GM23338 (cell line): ENCODE results near the gene TCF7L2. TPM values are rescaled to one million over a fixed set of nuclear protein-coding genes. Genes with fewer than 3 reads are reported as not detected.

Experiments
- ATAC-seq: fragments of 200-7000 bp; cut with Tn5 transposase; 3 replicates; pipeline ENCODE4 v1.9.1; 2020
- DNase-seq: peaks from one replicate; pipeline ENCODE4 v3.0.0-alpha.2; 2015; ENCODE audit warnings: low spot score
- H2AFZ ChIP-seq: fragments of 200-600 bp; sonication (generic); 2 replicates; pipeline ENCODE4 v1.8.0; 2016; ENCODE audit warnings: antibody characterized with exemption, mild to moderate bottlenecking, moderate library complexity
- H3F3A ChIP-seq: fragments of 200-600 bp; sonication (generic); replicated peaks from 2 replicates; pipeline ENCODE4 v1.8.0; 2017; ENCODE audit warnings: antibody characterized with exemption, mixed run types, low read depth
- H3K27ac ChIP-seq: fragments of 200-600 bp; sonication (generic); 2 replicates; pipeline ENCODE4 v1.6.1; 2016; ENCODE audit warnings: low read depth
- H3K27me3 ChIP-seq: fragments of 200-600 bp; sonication (generic); 2 replicates; pipeline ENCODE4 v1.8.0; 2016; ENCODE audit warnings: mild to moderate bottlenecking, mixed run types, moderate library complexity; ENCODE audit not compliant: insufficient read depth
- H3K36me3 ChIP-seq: fragments of 200-600 bp; sonication (generic); 2 replicates; pipeline ENCODE4 v1.8.0; 2016; ENCODE audit warnings: mild to moderate bottlenecking; ENCODE audit not compliant: insufficient read depth
- H3K4me1 ChIP-seq: fragments of 200-600 bp; sonication (generic); 2 replicates; pipeline ENCODE4 v1.8.0; 2016; ENCODE audit warnings: mild to moderate bottlenecking, moderate library complexity; ENCODE audit not compliant: insufficient read depth
- H3K4me2 ChIP-seq: fragments of 200-600 bp; sonication (generic); 2 replicates; pipeline ENCODE4 v1.7.1; 2017; ENCODE audit warnings: mixed run types
- H3K4me3 ChIP-seq: fragments of 200-600 bp; sonication (generic); 2 replicates; pipeline ENCODE4 v1.6.1; 2016; ENCODE audit warnings: mixed run types
- H3K79me2 ChIP-seq: fragments of 200-600 bp; sonication (generic); replicated peaks from 2 replicates; pipeline ENCODE4 v1.8.0; 2017; ENCODE audit warnings: mild to moderate bottlenecking; ENCODE audit not compliant: insufficient read depth
- H3K9me2 ChIP-seq: fragments of 200-600 bp; sonication (generic); 2 replicates; pipeline ENCODE4 v1.8.0; 2017; ENCODE audit not compliant: insufficient read depth
- H4K20me1 ChIP-seq: fragments of 200-600 bp; sonication (generic); replicated peaks from 2 replicates; pipeline ENCODE4 v1.8.0; 2017; ENCODE audit warnings: mild to moderate bottlenecking; ENCODE audit not compliant: insufficient read depth
- H3K27ac Mint-ChIP-seq: 2 replicates; pipeline ENCODE4 v1.8.0; 2020; ENCODE audit warnings: inconsistent platforms, mild to moderate bottlenecking, moderate library complexity, mixed read lengths
- H3K27me3 Mint-ChIP-seq: 3 replicates; pipeline ENCODE4 v1.8.0; 2022; ENCODE audit warnings: low read depth, mild to moderate bottlenecking, moderate library complexity, mixed read lengths, inconsistent platforms; ENCODE audit not compliant: insufficient read depth, poor library complexity
- H3K36me3 Mint-ChIP-seq: 3 replicates; pipeline ENCODE4 v1.8.0; 2021; ENCODE audit warnings: low read depth, mild to moderate bottlenecking, inconsistent platforms, moderate library complexity, mixed read lengths
- H3K4me1 Mint-ChIP-seq: 3 replicates; pipeline ENCODE4 v1.8.0; 2020; ENCODE audit warnings: mild to moderate bottlenecking, inconsistent platforms, mixed read lengths
- H3K4me3 Mint-ChIP-seq: 3 replicates; pipeline ENCODE4 v1.8.0; 2021; ENCODE audit warnings: moderate library complexity, mild to moderate bottlenecking, inconsistent platforms, mixed read lengths
- H3K9me3 Mint-ChIP-seq: 3 replicates; pipeline ENCODE4 v1.8.0; 2020; ENCODE audit warnings: moderate library complexity, mild to moderate bottlenecking, inconsistent platforms, mixed read lengths
- CREB1 ChIP-seq: fragments of 250-450 bp; sonication (Bioruptor Pico); IDR thresholded peaks from 2 replicates; pipeline ENCODE4 v1.5.0; 2020; ENCODE audit warnings: low read depth, mild to moderate bottlenecking, moderate library complexity
- CTCF ChIP-seq, 2 experiments: fragments of 200-600 bp in 1 of 2; sonication (generic) in 1 of 2; conservative IDR thresholded peaks; 2 replicates each; pipeline versions ENCODE4 v1.5.1 to v1.6.1; 2016 to 2017; ENCODE audit warnings: antibody characterized with exemption in 2 of 2, low read depth in 2 of 2, mild to moderate bottlenecking in 2 of 2, moderate library complexity in 1 of 2
- ETS1 ChIP-seq: IDR thresholded peaks from 2 replicates; pipeline ENCODE4 v1.6.1; 2016; ENCODE audit warnings: antibody characterized with exemption
- EZH2 ChIP-seq: fragments of 200-600 bp; sonication (generic); IDR thresholded peaks from one replicate; pipeline ENCODE4 v1.8.0; 2017; ENCODE audit warnings: antibody characterized with exemption, mild to moderate bottlenecking, low read depth; ENCODE audit not compliant: unreplicated experiment
- EZH2phosphoT487 ChIP-seq: fragments of 200-600 bp; sonication (generic); IDR thresholded peaks from one replicate; pipeline ENCODE4 v1.8.1; 2018; ENCODE audit warnings: antibody characterized with exemption; ENCODE audit not compliant: unreplicated experiment
- JUNB ChIP-seq: IDR thresholded peaks from one replicate; pipeline ENCODE4 v1.6.1; 2016; ENCODE audit warnings: antibody characterized with exemption; ENCODE audit not compliant: unreplicated experiment
- NANOG ChIP-seq: IDR thresholded peaks from 2 replicates; pipeline ENCODE4 v1.6.1; 2016; ENCODE audit warnings: antibody characterized with exemption, borderline replicate concordance
- POLR2AphosphoS5 ChIP-seq: IDR thresholded peaks from 2 replicates; pipeline ENCODE4 v1.6.1; 2016; ENCODE audit warnings: antibody characterized with exemption, low read depth
- REST ChIP-seq: IDR thresholded peaks from one replicate; pipeline ENCODE4 v1.6.1; 2018; ENCODE audit warnings: antibody characterized with exemption; ENCODE audit not compliant: unreplicated experiment
- STAT1 ChIP-seq: IDR thresholded peaks from one replicate; pipeline ENCODE4 v1.6.1; 2016; ENCODE audit warnings: antibody characterized with exemption; ENCODE audit not compliant: unreplicated experiment
- ZNF114 ChIP-seq: fragments of 250-450 bp; sonication (Bioruptor Pico); IDR thresholded peaks from 2 replicates; pipeline ENCODE4 v1.5.0; 2020; ENCODE audit warnings: mild to moderate bottlenecking, moderate library complexity
- ZNF331 ChIP-seq: fragments of 250-450 bp; sonication (Bioruptor Pico); IDR thresholded peaks from 2 replicates; pipeline ENCODE4 v1.5.0; 2020; ENCODE audit warnings: low read depth, mild to moderate bottlenecking, moderate library complexity
- ZNF462 ChIP-seq: fragments of 250-450 bp; sonication (Bioruptor Pico); IDR thresholded peaks from 2 replicates; pipeline ENCODE4 v1.5.0; 2020; ENCODE audit warnings: mild to moderate bottlenecking, moderate library complexity
- polyA plus RNA-seq: library from polyadenylated mRNA; unstranded; fragments of >200 nt; fragmentation: Nextera tagmentation; extraction: Ambion mirVana; gene quantifications from 2 replicates; pipeline ENCODE4 v1.2.1, GENCODE V29; 2016
- total RNA-seq: library from RNA; depleted of rRNA; stranded (reverse); fragments of >200 nt; shearing (Covaris generic); gene quantifications from 2 replicates; pipeline ENCODE4 v1.2.3, GENCODE V29; 2014

The TCF7L2 gene
- total and polyA plus RNA-seq, 2 experiments from 2014 or later = 32.2 to 80.8 TPM

GRCh38 chr10:113125612-113126011 lies 175.6 kb downstream of the TCF7L2 start:
- H3K27ac Mint-ChIP-seq = no peak overlapping the region
- no peaks in the 10 kb centered on the region for H3K9me3 Mint-ChIP-seq
- no peak for TF ChIP-seq JUNB
- TF ChIP-seq REST = no peak
- no peak for TF ChIP-seq ZNF462 (CRISPR knock-in tag)
- TF ChIP-seq POLR2AphosphoS5 = no peak
- TF ChIP-seq ZNF114 (CRISPR knock-in tag) = no peak
- no peak for TF ChIP-seq CREB1
- TF ChIP-seq NANOG = no peak
- no peak for TF ChIP-seq STAT1
- no peak for TF ChIP-seq ETS1
- no peak for TF ChIP-seq EZH2
- no peak for TF ChIP-seq EZH2phosphoT487
- TF ChIP-seq CTCF (conservative IDR thresholded peaks at IDR 0.05; ENCODE audit: low read depth in 2 of 2) = no peak
- TF ChIP-seq ZNF331 (CRISPR knock-in tag) = no peak
- 0 out of 2 replicates have a peak, but pooled peaks cover 3% of the 10 kb centered on the region for H3F3A ChIP-seq
- no peaks in the 10 kb centered on the region for H3K36me3 ChIP-seq
- peak overlapping the region; percentile 81 for H3K4me2 ChIP-seq
- H3K27me3 ChIP-seq = no peaks in the 10 kb centered on the region
- ATAC-seq (no peak), DNase-seq (no peak)
- peaks cover 85% of the 10 kb centered on the region for H3K4me1 ChIP-seq
- H4K20me1 ChIP-seq = peaks cover 57% of the 10 kb centered on the region
- H2AFZ ChIP-seq = no peak overlapping the region
- H3K4me1 Mint-ChIP-seq = peaks cover 80% of the 10 kb centered on the region
- H3K9me2 ChIP-seq = no peaks in the 10 kb centered on the region
- H3K27ac ChIP-seq = no peak overlapping the region
- H3K27me3 Mint-ChIP-seq = peaks cover 12% of the 10 kb centered on the region
- H3K79me2 ChIP-seq = peaks cover 94% of the 10 kb centered on the region
- H3K4me3 ChIP-seq = peak overlapping the region; percentile 48
- H3K36me3 Mint-ChIP-seq = no peaks in the 10 kb centered on the region
- peak overlapping the region; percentile 71; the same call in 2 of the 3 replicates for H3K4me3 Mint-ChIP-seq
